GM23338 (cell line): Measurements from ENCODE around the gene PLEKHG5.

Experiments used
- CREB1 ChIP-seq: fragments of 250-450 bp; sonication (Bioruptor Pico); IDR thresholded peaks from 2 replicates; pipeline ENCODE4 v1.5.0; 2020; ENCODE audit warnings: low read depth, mild to moderate bottlenecking, moderate library complexity
- EZH2 ChIP-seq: fragments of 200-600 bp; sonication (generic); IDR thresholded peaks from one replicate; pipeline ENCODE4 v1.8.0; 2017; ENCODE audit warnings: antibody characterized with exemption, mild to moderate bottlenecking, low read depth; ENCODE audit not compliant: unreplicated experiment
- TF ChIP-seq, protein P1 (sequence below), 2 experiments: fragments of 200-600 bp in 1 of 2; sonication (generic) in 1 of 2; conservative IDR thresholded peaks; 2 replicates each; pipeline versions ENCODE4 v1.5.1 to v1.6.1; 2016 to 2017; ENCODE audit warnings: antibody characterized with exemption in 2 of 2, low read depth in 2 of 2, mild to moderate bottlenecking in 2 of 2, moderate library complexity in 1 of 2
- TF ChIP-seq, protein P2 (sequence below): fragments of 250-450 bp; sonication (Bioruptor Pico); IDR thresholded peaks from 2 replicates; pipeline ENCODE4 v1.5.0; 2020; ENCODE audit warnings: mild to moderate bottlenecking, moderate library complexity

DNA sequence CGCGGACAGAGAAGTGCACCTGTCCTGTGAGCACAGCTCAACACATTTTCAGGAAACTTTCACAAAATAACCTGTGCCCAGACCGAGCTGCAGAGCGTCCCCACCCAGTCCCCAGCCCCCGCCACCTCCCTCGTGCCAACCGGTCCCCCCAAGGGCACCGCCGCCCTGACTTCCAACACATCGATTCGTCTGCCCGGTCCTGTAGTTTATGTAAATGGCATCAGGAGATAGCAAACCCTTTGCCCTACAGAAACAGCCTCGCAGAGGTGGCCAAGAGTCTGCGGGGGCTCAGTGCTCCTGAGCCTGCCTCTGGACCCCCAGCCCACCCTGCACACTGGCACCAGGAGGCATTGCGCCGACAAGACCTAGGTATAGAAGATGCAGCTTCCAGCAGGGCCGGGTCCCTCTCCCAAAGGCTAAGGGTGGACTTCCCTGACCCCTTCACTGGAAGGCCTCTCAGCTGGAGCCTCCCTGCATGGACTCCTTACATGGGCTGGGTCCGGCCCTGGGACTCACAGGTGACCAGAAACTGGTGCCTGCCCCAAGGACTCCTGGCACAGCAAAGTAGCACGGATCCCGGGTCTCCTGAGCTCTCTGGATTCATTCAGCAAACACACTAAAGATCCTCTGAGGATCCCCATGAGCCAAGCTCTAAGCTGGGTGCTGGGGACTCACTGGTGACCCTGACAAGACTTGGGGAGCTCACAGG lies 6.6 kb upstream of the PLEKHG5 start:
- TF ChIP-seq, protein P1, sequence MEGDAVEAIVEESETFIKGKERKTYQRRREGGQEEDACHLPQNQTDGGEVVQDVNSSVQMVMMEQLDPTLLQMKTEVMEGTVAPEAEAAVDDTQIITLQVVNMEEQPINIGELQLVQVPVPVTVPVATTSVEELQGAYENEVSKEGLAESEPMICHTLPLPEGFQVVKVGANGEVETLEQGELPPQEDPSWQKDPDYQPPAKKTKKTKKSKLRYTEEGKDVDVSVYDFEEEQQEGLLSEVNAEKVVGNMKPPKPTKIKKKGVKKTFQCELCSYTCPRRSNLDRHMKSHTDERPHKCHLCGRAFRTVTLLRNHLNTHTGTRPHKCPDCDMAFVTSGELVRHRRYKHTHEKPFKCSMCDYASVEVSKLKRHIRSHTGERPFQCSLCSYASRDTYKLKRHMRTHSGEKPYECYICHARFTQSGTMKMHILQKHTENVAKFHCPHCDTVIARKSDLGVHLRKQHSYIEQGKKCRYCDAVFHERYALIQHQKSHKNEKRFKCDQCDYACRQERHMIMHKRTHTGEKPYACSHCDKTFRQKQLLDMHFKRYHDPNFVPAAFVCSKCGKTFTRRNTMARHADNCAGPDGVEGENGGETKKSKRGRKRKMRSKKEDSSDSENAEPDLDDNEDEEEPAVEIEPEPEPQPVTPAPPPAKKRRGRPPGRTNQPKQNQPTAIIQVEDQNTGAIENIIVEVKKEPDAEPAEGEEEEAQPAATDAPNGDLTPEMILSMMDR (conservative IDR thresholded peaks at IDR 0.05; ENCODE audit: low read depth in 2 of 2): no peak
- TF ChIP-seq CREB1 (CRISPR knock-in tag) (no peak), EZH2 (no peak)
- TF ChIP-seq, protein P2, sequence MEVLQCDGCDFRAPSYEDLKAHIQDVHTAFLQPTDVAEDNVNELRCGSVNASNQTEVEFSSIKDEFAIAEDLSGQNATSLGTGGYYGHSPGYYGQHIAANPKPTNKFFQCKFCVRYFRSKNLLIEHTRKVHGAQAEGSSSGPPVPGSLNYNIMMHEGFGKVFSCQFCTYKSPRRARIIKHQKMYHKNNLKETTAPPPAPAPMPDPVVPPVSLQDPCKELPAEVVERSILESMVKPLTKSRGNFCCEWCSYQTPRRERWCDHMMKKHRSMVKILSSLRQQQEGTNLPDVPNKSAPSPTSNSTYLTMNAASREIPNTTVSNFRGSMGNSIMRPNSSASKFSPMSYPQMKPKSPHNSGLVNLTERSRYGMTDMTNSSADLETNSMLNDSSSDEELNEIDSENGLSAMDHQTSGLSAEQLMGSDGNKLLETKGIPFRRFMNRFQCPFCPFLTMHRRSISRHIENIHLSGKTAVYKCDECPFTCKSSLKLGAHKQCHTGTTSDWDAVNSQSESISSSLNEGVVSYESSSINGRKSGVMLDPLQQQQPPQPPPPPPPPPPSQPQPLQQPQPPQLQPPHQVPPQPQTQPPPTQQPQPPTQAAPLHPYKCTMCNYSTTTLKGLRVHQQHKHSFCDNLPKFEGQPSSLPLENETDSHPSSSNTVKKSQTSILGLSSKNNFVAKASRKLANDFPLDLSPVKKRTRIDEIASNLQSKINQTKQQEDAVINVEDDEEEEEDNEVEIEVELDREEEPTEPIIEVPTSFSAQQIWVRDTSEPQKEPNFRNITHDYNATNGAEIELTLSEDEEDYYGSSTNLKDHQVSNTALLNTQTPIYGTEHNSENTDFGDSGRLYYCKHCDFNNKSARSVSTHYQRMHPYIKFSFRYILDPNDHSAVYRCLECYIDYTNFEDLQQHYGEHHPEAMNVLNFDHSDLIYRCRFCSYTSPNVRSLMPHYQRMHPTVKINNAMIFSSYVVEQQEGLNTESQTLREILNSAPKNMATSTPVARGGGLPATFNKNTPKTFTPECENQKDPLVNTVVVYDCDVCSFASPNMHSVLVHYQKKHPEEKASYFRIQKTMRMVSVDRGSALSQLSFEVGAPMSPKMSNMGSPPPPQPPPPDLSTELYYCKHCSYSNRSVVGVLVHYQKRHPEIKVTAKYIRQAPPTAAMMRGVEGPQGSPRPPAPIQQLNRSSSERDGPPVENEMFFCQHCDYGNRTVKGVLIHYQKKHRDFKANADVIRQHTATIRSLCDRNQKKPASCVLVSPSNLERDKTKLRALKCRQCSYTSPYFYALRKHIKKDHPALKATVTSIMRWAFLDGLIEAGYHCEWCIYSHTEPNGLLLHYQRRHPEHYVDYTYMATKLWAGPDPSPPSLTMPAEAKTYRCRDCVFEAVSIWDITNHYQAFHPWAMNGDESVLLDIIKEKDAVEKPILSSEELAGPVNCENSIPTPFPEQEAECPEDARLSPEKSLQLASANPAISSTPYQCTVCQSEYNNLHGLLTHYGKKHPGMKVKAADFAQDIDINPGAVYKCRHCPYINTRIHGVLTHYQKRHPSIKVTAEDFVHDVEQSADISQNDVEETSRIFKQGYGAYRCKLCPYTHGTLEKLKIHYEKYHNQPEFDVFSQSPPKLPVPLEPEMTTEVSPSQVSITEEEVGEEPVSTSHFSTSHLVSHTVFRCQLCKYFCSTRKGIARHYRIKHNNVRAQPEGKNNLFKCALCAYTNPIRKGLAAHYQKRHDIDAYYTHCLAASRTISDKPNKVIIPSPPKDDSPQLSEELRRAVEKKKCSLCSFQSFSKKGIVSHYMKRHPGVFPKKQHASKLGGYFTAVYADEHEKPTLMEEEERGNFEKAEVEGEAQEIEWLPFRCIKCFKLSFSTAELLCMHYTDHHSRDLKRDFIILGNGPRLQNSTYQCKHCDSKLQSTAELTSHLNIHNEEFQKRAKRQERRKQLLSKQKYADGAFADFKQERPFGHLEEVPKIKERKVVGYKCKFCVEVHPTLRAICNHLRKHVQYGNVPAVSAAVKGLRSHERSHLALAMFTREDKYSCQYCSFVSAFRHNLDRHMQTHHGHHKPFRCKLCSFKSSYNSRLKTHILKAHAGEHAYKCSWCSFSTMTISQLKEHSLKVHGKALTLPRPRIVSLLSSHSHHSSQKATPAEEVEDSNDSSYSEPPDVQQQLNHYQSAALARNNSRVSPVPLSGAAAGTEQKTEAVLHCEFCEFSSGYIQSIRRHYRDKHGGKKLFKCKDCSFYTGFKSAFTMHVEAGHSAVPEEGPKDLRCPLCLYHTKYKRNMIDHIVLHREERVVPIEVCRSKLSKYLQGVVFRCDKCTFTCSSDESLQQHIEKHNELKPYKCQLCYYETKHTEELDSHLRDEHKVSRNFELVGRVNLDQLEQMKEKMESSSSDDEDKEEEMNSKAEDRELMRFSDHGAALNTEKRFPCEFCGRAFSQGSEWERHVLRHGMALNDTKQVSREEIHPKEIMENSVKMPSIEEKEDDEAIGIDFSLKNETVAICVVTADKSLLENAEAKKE (CRISPR knock-in tag): no peak
